ENCODE measurements around the gene POLD4.
A peak's percentile ranks its signal among the peaks of the same experiment; 100 is the strongest.

- TF ChIP-seq EP300 (IDR thresholded peaks at IDR 0.05): no peak
- peak; percentile 47 to 71 (median 54) for TF ChIP-seq CTCF (IDR thresholded peaks at IDR 0.05)
Observed at GRCh38 chr11:67371189-67371910, 18.0 kb upstream of the POLD4 start.
